HG02938 (cell line): Measurements from ENCODE around the gene RNF157.

Experiments
- ATAC-seq: cut with Tn5 transposase; IDR thresholded peaks from one replicate; pipeline ENCODE4 v1.9.1; 2021; ENCODE audit warnings: mild to moderate bottlenecking, moderate library complexity; ENCODE audit not compliant: unreplicated experiment

The RNF157 gene

GRCh38 chr17:76142585-76143041 lies 97.7 kb downstream of the RNF157 start:
- no peak for ATAC-seq

GRCh38 chr17:76142039-76142584 lies 98.2 kb downstream of the RNF157 start:
- no peak for ATAC-seq

GRCh38 chr17:76141212-76142038 lies 98.9 kb downstream of the RNF157 start, which contains the start of gene FOXJ1:
Gene FOXJ1 (minus strand): TSS chr17:76141245. CDS start chr17:76140395, 850 bp downstream.
- no peak for ATAC-seq

GRCh38 chr17:76140661-76141211 lies 99.6 kb downstream of the RNF157 start:
- ATAC-seq: no peak

- no peak for ATAC-seq
Observed at GRCh38 chr17:76139801-76140660, 100.3 kb downstream of the RNF157 start.

GRCh38 chr17:76138896-76139752 lies 101.2 kb downstream of the RNF157 start:
- ATAC-seq: no peak

GRCh38 chr17:76138234-76138895 lies 101.9 kb downstream of the RNF157 start:
- no peak for ATAC-seq

GRCh38 chr17:76137351-76138233 lies 102.7 kb downstream of the RNF157 start:
- no peak for ATAC-seq

GRCh38 chr17:76137001-76137350 lies 103.3 kb downstream of the RNF157 start:
- ATAC-seq: no peak

- no peak for ATAC-seq
Observed at GRCh38 chr17:76136276-76137000, 103.9 kb downstream of the RNF157 start.

GRCh38 chr17:76135810-76136188 lies 104.5 kb downstream of the RNF157 start:
- ATAC-seq: no peak

- no peak for ATAC-seq
Observed at GRCh38 chr17:76134911-76135809, 105.1 kb downstream of the RNF157 start.

- ATAC-seq: no peak
Observed at GRCh38 chr17:76132574-76133338, 107.5 kb downstream of the RNF157 start.

- ATAC-seq: no peak
Observed at GRCh38 chr17:76131692-76132573, 108.4 kb downstream of the RNF157 start.

- no peak for ATAC-seq
Observed at GRCh38 chr17:76131051-76131691, 109.1 kb downstream of the RNF157 start.
